Testis (tissue), 3 donors: Measurements from ENCODE around the gene ERBB4. TPM values are rescaled to one million over a fixed set of nuclear protein-coding genes. Genes with fewer than 3 reads are reported as not detected.

Source experiments
- DNase-seq: peaks from one replicate; pipeline ENCODE4 v3.0.0-alpha.2; 2019
- H3K27ac ChIP-seq, 2 donors: fragments of 200-600 bp; sonication (generic); one replicate each; pipeline ENCODE4 v1.5.1; 2019
- H3K27me3 ChIP-seq: fragments of 200-600 bp; sonication (generic); one replicate; pipeline ENCODE4 v1.5.1; 2019
- H3K36me3 ChIP-seq: fragments of 200-600 bp; sonication (generic); one replicate; pipeline ENCODE4 v1.5.1; 2017; ENCODE audit warnings: low read depth; ENCODE audit errors: missing control alignments
- H3K4me1 ChIP-seq: fragments of 200-600 bp; sonication (generic); one replicate; pipeline ENCODE4 v1.5.1; 2019
- H3K4me3 ChIP-seq, 2 donors: fragments of 200-600 bp; sonication (generic); one replicate each; pipeline ENCODE4 v1.5.1; 2017 to 2019
- H3K9me3 ChIP-seq: fragments of 200-600 bp; sonication (generic); one replicate; pipeline ENCODE4 v1.5.1; 2017
- CTCF ChIP-seq, 3 experiments: fragments of 450-650 bp in 2 of 3; fragments of 200-600 bp in 1 of 3; sonication (generic) in 1 of 3; IDR thresholded peaks; one replicate each; pipeline ENCODE4 v1.5.1; 2016 to 2019; ENCODE audit warnings: antibody characterized with exemption in 3 of 3, mild to moderate bottlenecking in 2 of 3, moderate library complexity in 1 of 3
- POLR2A ChIP-seq: fragments of 450-650 bp; IDR thresholded peaks from one replicate; pipeline ENCODE4 v1.6.1; 2017; ENCODE audit warnings: antibody characterized with exemption, mild to moderate bottlenecking, moderate library complexity
- whole genome bisulfite sequencing, 2 donors: methylation state at CpG; one replicate each; pipeline ENCODE4 v1.1.5; 2018; 5-methylcytosine and 5-hydroxymethylcytosine counted together
- intact Hi-C: fragments of 100-400 bp; cut with DNase I; formaldehyde crosslinking; loops from one replicate; pipeline ENCODE4 v1.15.1; 2023; ENCODE audit warnings: low total_unique reads
- polyA plus RNA-seq: library from polyadenylated mRNA; stranded (reverse); fragments of 350-450 nt; fragmentation: Illumina TruSeq; extraction: RNeasy Lipid Tissue Mini Kit (QIAGEN cat#74804); gene quantifications from one replicate; pipeline ENCODE4 v1.2.3, GENCODE V29; 2014; ENCODE audit warnings: low read depth, low replicate concordance; ENCODE audit not compliant: insufficient read depth
- total RNA-seq, 2 donors: library from RNA; depleted of rRNA; stranded (reverse); fragments of >200 nt; gene quantifications; one replicate each; pipeline ENCODE4 v1.2.3, GENCODE V29; 2016

Gene ERBB4
- total and polyA plus RNA-seq, 3 donors from 2014 or later: 6.1 to 62.7 (median 47.7) TPM

GRCh38 chr2:212402316-212402715, 136.3 kb downstream of the ERBB4 start:
- 78 to 79% methylated on average over 4 of the region's 4 CpGs for WGBS, 2 donors
- DNase-seq: no peak
- Histone ChIP-seq H3K36me3 (no peaks in the 10 kb centered on the region), H3K4me1 (no peaks in the 10 kb centered on the region), H3K4me3 (no peak overlapping the region), H3K27ac (no peak overlapping the region), H3K9me3 (no peaks in the 10 kb centered on the region), H3K27me3 (no peaks in the 10 kb centered on the region)
- intact Hi-C loops: no loop called here
- TF ChIP-seq CTCF (IDR thresholded peaks at IDR 0.05) (no peak), POLR2A (no peak)

DNA sequence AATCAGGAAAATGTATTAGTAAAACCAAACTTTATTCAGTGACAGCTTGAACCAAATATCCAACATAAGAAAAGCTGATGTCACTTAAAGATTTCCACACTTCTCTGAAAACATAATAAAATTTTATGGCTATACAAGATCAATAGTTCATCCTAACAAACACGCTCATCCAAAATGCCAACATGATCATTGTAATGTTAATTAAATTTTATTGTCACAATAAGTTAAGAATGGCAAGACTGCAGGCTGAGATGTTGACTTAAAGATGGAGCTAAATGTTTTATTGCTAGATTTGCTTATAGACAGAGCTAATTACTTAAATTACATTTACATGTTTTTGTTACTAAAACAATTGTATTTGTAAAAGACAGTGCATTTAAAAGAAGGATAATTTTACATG, 140.3 kb downstream of the ERBB4 start:
- no peak for TF ChIP-seq CTCF (IDR thresholded peaks at IDR 0.05)
- no peak for TF ChIP-seq POLR2A
- Histone ChIP-seq H3K4me3 (no peak overlapping the region), H3K9me3 (no peaks in the 10 kb centered on the region), H3K4me1 (no peaks in the 10 kb centered on the region), H3K27me3 (no peaks in the 10 kb centered on the region), H3K27ac (no peak overlapping the region), H3K36me3 (no peaks in the 10 kb centered on the region)
- 91 to 94% methylated on average over 1 of the region's 1 CpG for WGBS, 2 donors
- intact Hi-C loops: no loop called here
- DNase-seq: no peak

DNA sequence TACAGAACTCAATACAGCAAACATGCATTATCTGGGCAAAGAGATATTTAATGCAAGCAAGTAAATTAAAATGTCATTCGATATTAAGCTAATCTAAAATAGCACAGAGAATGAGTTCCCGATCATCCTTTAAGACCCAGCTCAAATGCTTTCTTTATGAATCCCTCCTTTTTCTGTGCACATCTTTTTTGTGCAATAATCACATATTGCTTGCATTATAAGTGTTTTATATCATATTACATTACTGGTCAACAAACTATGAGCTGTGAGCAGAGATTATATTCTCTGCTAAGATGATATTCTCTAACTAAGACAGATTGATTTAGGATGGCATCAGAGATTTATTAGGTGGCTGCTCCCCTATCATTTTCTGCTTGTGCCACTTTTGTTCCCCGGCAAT, 146.1 kb downstream of the ERBB4 start:
- no peak overlapping the region for H3K27ac ChIP-seq
- H3K9me3 ChIP-seq: no peaks in the 10 kb centered on the region
- 92 to 94% methylated on average over 3 of the region's 3 CpGs for WGBS, 2 donors
- intact Hi-C loops: no loop called here
- DNase-seq: no peak
- H3K36me3 ChIP-seq: no peaks in the 10 kb centered on the region
- H3K4me3 ChIP-seq: no peak overlapping the region
- TF ChIP-seq CTCF (IDR thresholded peaks at IDR 0.05) (no peak), POLR2A (no peak)
- H3K27me3 ChIP-seq: no peaks in the 10 kb centered on the region
- H3K4me1 ChIP-seq: no peaks in the 10 kb centered on the region

GRCh38 chr2:212392043-212392442, 146.6 kb downstream of the ERBB4 start:
- Histone ChIP-seq H3K36me3 (no peaks in the 10 kb centered on the region), H3K9me3 (no peaks in the 10 kb centered on the region), H3K27ac (no peak overlapping the region), H3K27me3 (no peaks in the 10 kb centered on the region), H3K4me1 (no peaks in the 10 kb centered on the region), H3K4me3 (no peak overlapping the region)
- intact Hi-C loops: no loop called here
- no peak for DNase-seq
- no peak for TF ChIP-seq POLR2A
- no peak for TF ChIP-seq CTCF (IDR thresholded peaks at IDR 0.05)
- WGBS, 2 donors: 87 to 95% methylated on average over 2 of the region's 2 CpGs

DNA sequence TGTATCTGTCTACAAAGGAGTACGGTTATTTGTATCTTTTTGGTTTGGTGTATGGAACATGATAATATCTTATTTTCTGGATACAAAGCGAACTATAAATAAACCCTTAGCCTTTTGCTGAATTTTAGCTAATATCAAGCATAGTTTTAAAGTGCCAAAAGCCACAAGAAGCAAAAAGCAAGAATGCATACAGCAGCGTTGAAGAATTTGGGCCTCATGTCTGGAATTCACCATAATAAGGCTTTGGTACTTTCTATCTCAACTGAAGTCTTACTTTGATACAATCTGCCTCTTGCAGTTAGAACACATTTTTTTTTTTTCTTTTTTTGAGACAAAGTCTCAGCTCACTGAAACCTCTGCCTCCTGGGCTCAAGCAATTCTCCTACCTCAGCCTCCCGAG, 151.5 kb downstream of the ERBB4 start:
- no peak overlapping the region for H3K4me3 ChIP-seq
- H3K4me1 ChIP-seq: no peaks in the 10 kb centered on the region
- no peaks in the 10 kb centered on the region for H3K9me3 ChIP-seq
- H3K27ac ChIP-seq: no peak overlapping the region
- 62 to 63% methylated on average over 4 of the region's 4 CpGs for WGBS, 2 donors
- H3K36me3 ChIP-seq: no peaks in the 10 kb centered on the region
- intact Hi-C loops: no loop called here
- no peak for DNase-seq
- H3K27me3 ChIP-seq: no peaks in the 10 kb centered on the region
- TF ChIP-seq POLR2A: no peak
- no peak for TF ChIP-seq CTCF (IDR thresholded peaks at IDR 0.05)
